GM23338 (cell line): ENCODE data around the gene WBP2NL. TPM values are rescaled to one million over a fixed set of nuclear protein-coding genes. Genes with fewer than 3 reads are reported as not detected.
A peak's percentile ranks its signal among the peaks of the same experiment; 100 is the strongest.
"Not testable (repeated sequence)": the region's sequence is repeated elsewhere in the genome, so short reads cannot be mapped to it uniquely, and the experiment has no call there.

Experiments used
- ATAC-seq: fragments of 200-7000 bp; cut with Tn5 transposase; 3 replicates; pipeline ENCODE4 v1.9.1; 2020
- DNase-seq: peaks from one replicate; pipeline ENCODE4 v3.0.0-alpha.2; 2015; ENCODE audit warnings: low spot score
- H2AFZ ChIP-seq: fragments of 200-600 bp; sonication (generic); 2 replicates; pipeline ENCODE4 v1.8.0; 2016; ENCODE audit warnings: antibody characterized with exemption, mild to moderate bottlenecking, moderate library complexity
- H3F3A ChIP-seq: fragments of 200-600 bp; sonication (generic); replicated peaks from 2 replicates; pipeline ENCODE4 v1.8.0; 2017; ENCODE audit warnings: antibody characterized with exemption, mixed run types, low read depth
- H3K27ac ChIP-seq: fragments of 200-600 bp; sonication (generic); 2 replicates; pipeline ENCODE4 v1.6.1; 2016; ENCODE audit warnings: low read depth
- H3K27me3 ChIP-seq: fragments of 200-600 bp; sonication (generic); 2 replicates; pipeline ENCODE4 v1.8.0; 2016; ENCODE audit warnings: mild to moderate bottlenecking, mixed run types, moderate library complexity; ENCODE audit not compliant: insufficient read depth
- H3K36me3 ChIP-seq: fragments of 200-600 bp; sonication (generic); 2 replicates; pipeline ENCODE4 v1.8.0; 2016; ENCODE audit warnings: mild to moderate bottlenecking; ENCODE audit not compliant: insufficient read depth
- H3K4me1 ChIP-seq: fragments of 200-600 bp; sonication (generic); 2 replicates; pipeline ENCODE4 v1.8.0; 2016; ENCODE audit warnings: mild to moderate bottlenecking, moderate library complexity; ENCODE audit not compliant: insufficient read depth
- H3K4me2 ChIP-seq: fragments of 200-600 bp; sonication (generic); 2 replicates; pipeline ENCODE4 v1.7.1; 2017; ENCODE audit warnings: mixed run types
- H3K4me3 ChIP-seq: fragments of 200-600 bp; sonication (generic); 2 replicates; pipeline ENCODE4 v1.6.1; 2016; ENCODE audit warnings: mixed run types
- H3K79me2 ChIP-seq: fragments of 200-600 bp; sonication (generic); replicated peaks from 2 replicates; pipeline ENCODE4 v1.8.0; 2017; ENCODE audit warnings: mild to moderate bottlenecking; ENCODE audit not compliant: insufficient read depth
- H3K9me2 ChIP-seq: fragments of 200-600 bp; sonication (generic); 2 replicates; pipeline ENCODE4 v1.8.0; 2017; ENCODE audit not compliant: insufficient read depth
- H4K20me1 ChIP-seq: fragments of 200-600 bp; sonication (generic); replicated peaks from 2 replicates; pipeline ENCODE4 v1.8.0; 2017; ENCODE audit warnings: mild to moderate bottlenecking; ENCODE audit not compliant: insufficient read depth
- H3K27ac Mint-ChIP-seq: 2 replicates; pipeline ENCODE4 v1.8.0; 2020; ENCODE audit warnings: inconsistent platforms, mild to moderate bottlenecking, moderate library complexity, mixed read lengths
- H3K27me3 Mint-ChIP-seq: 3 replicates; pipeline ENCODE4 v1.8.0; 2022; ENCODE audit warnings: low read depth, mild to moderate bottlenecking, moderate library complexity, mixed read lengths, inconsistent platforms; ENCODE audit not compliant: insufficient read depth, poor library complexity
- H3K36me3 Mint-ChIP-seq: 3 replicates; pipeline ENCODE4 v1.8.0; 2021; ENCODE audit warnings: low read depth, mild to moderate bottlenecking, inconsistent platforms, moderate library complexity, mixed read lengths
- H3K4me1 Mint-ChIP-seq: 3 replicates; pipeline ENCODE4 v1.8.0; 2020; ENCODE audit warnings: mild to moderate bottlenecking, inconsistent platforms, mixed read lengths
- H3K4me3 Mint-ChIP-seq: 3 replicates; pipeline ENCODE4 v1.8.0; 2021; ENCODE audit warnings: moderate library complexity, mild to moderate bottlenecking, inconsistent platforms, mixed read lengths
- H3K9me3 Mint-ChIP-seq: 3 replicates; pipeline ENCODE4 v1.8.0; 2020; ENCODE audit warnings: moderate library complexity, mild to moderate bottlenecking, inconsistent platforms, mixed read lengths
- CTCF ChIP-seq, 2 experiments: fragments of 200-600 bp in 1 of 2; sonication (generic) in 1 of 2; conservative IDR thresholded peaks; 2 replicates each; pipeline versions ENCODE4 v1.5.1 to v1.6.1; 2016 to 2017; ENCODE audit warnings: antibody characterized with exemption in 2 of 2, low read depth in 2 of 2, mild to moderate bottlenecking in 2 of 2, moderate library complexity in 1 of 2
- POLR2AphosphoS5 ChIP-seq: IDR thresholded peaks from 2 replicates; pipeline ENCODE4 v1.6.1; 2016; ENCODE audit warnings: antibody characterized with exemption, low read depth
- ZNF331 ChIP-seq: fragments of 250-450 bp; sonication (Bioruptor Pico); IDR thresholded peaks from 2 replicates; pipeline ENCODE4 v1.5.0; 2020; ENCODE audit warnings: low read depth, mild to moderate bottlenecking, moderate library complexity
- polyA plus RNA-seq: library from polyadenylated mRNA; unstranded; fragments of >200 nt; fragmentation: Nextera tagmentation; extraction: Ambion mirVana; gene quantifications from 2 replicates; pipeline ENCODE4 v1.2.1, GENCODE V29; 2016
- total RNA-seq: library from RNA; depleted of rRNA; stranded (reverse); fragments of >200 nt; shearing (Covaris generic); gene quantifications from 2 replicates; pipeline ENCODE4 v1.2.3, GENCODE V29; 2014
- TF ChIP-seq, protein P1 (sequence below): IDR thresholded peaks from one replicate; pipeline ENCODE4 v1.6.1; 2018; ENCODE audit warnings: antibody characterized with exemption; ENCODE audit not compliant: unreplicated experiment

Gene WBP2NL
- total and polyA plus RNA-seq, 2 experiments from 2014 or later, result 0.14 TPM; not detected in 1

GRCh38 chr22:42070517-42071422 lies 72.2 kb downstream of the WBP2NL start, which contains the start of gene NAGA:
TSS of gene NAGA (minus strand) at chr22:42070812. CDS start at chr22:42070297, 515 bp downstream.
- peaks cover 11% of the 10 kb centered on the region for H3K27me3 ChIP-seq
- H3K4me3 ChIP-seq, result peak within 1 kb of the TSS; percentile 82
- H3K36me3 ChIP-seq, result no peaks in the 10 kb centered on the region
- Mint-ChIP-seq H3K4me3 (peak within 1 kb of the TSS; percentile 82), H3K4me1 (peaks cover 29% of the 10 kb centered on the region), H3K27ac (peak within 1 kb of the TSS; percentile 91), H3K36me3 (peaks cover 22% of the 10 kb centered on the region), H3K9me3 (peaks cover under 1% of the 10 kb centered on the region; the same call in 2 of the 3 replicates), H3K27me3 (peaks cover 25% of the 10 kb centered on the region)
- no peaks in the 10 kb centered on the region for H4K20me1 ChIP-seq
- H3K4me2 ChIP-seq, result peak within 1 kb of the TSS; percentile 96
- H3K79me2 ChIP-seq, result no peaks in the 10 kb centered on the region; the same call in 1 of the 2 replicates
- peak within 1 kb of the TSS; percentile 95 for H2AFZ ChIP-seq
- H3F3A ChIP-seq, result peaks cover 14% of the 10 kb centered on the region
- peak; percentile 99 for DNase-seq
- 0 out of 2 replicates have a peak within 1 kb of the TSS, but pooled peaks have one; percentile 63 for H3K27ac ChIP-seq
- H3K9me2 ChIP-seq, result no peaks in the 10 kb centered on the region
- peak; percentile 89 for ATAC-seq
- H3K4me1 ChIP-seq, result peaks cover 38% of the 10 kb centered on the region
- TF ChIP-seq POLR2AphosphoS5 (peak; percentile 94), ZNF331 (CRISPR knock-in tag) (no peak)

GRCh38 chr22:42071508-42071907 lies 72.9 kb downstream of the WBP2NL start:
- H4K20me1 ChIP-seq, ATAC-seq, H2AFZ ChIP-seq, DNase-seq, H3K79me2 ChIP-seq, H3K27ac Mint-ChIP-seq, H3K9me3 Mint-ChIP-seq, H3K9me2 ChIP-seq, H3K36me3 ChIP-seq, H3K27ac ChIP-seq: not testable (repeated sequence)
- Histone ChIP-seq H3K27me3 (peaks cover 11% of the 10 kb centered on the region), H3K4me3 (peak overlapping the region; percentile 82), H3K4me2 (peak overlapping the region; percentile 96), H3K4me1 (peaks cover 37% of the 10 kb centered on the region), H3F3A (peaks cover 14% of the 10 kb centered on the region)
- peak overlapping the region; percentile 82 for H3K4me3 Mint-ChIP-seq
- H3K4me1 Mint-ChIP-seq, result peaks cover 25% of the 10 kb centered on the region
- H3K27me3 Mint-ChIP-seq, result peaks cover 23% of the 10 kb centered on the region
- peaks cover 16% of the 10 kb centered on the region for H3K36me3 Mint-ChIP-seq

DNA sequence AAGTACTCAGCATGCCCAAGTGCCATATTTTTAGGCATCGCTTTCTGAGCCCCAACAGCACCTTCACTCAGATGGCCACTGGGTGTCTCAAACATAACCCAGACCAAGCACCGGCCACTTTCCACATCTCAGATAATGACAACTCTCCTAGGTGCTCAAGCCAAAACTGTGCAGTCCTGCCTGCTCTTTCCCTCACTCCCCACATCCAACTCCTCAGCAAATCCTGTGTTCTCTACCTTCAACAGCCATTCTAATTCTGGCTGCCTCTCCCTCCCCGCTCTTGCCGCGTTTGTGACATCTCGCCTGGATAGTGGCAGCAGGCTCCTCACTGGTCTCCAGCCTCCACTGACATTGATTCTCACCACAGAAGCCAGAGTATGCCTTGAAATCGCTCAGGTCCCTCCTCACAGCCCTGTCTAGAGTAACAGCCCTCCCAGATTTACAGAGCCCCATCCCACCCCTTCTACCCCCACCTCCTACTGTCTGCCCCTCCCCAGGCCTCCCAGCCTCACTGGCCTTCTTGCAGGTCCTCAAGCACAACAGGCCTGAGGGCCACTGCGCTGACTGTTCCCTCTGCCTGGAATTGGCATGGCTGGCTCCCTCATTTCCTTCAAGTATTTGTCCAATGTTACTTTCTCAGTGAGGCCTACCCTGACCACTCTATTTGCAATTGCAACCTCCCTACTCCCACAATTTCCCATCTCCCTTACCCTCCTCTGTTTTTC lies 74.2 kb downstream of the WBP2NL start:
- Mint-ChIP-seq H3K9me3 (no peaks in the 10 kb centered on the region; the same call in 2 of the 3 replicates), H3K27me3 (peaks cover 23% of the 10 kb centered on the region), H3K36me3 (peaks cover 8% of the 10 kb centered on the region; the same call in 2 of the 3 replicates), H3K4me3 (peak overlapping the region; percentile 64; the same call in 2 of the 3 replicates), H3K4me1 (peaks cover 25% of the 10 kb centered on the region), H3K27ac (no peak overlapping the region)
- no peak for ATAC-seq
- TF ChIP-seq, protein P1, sequence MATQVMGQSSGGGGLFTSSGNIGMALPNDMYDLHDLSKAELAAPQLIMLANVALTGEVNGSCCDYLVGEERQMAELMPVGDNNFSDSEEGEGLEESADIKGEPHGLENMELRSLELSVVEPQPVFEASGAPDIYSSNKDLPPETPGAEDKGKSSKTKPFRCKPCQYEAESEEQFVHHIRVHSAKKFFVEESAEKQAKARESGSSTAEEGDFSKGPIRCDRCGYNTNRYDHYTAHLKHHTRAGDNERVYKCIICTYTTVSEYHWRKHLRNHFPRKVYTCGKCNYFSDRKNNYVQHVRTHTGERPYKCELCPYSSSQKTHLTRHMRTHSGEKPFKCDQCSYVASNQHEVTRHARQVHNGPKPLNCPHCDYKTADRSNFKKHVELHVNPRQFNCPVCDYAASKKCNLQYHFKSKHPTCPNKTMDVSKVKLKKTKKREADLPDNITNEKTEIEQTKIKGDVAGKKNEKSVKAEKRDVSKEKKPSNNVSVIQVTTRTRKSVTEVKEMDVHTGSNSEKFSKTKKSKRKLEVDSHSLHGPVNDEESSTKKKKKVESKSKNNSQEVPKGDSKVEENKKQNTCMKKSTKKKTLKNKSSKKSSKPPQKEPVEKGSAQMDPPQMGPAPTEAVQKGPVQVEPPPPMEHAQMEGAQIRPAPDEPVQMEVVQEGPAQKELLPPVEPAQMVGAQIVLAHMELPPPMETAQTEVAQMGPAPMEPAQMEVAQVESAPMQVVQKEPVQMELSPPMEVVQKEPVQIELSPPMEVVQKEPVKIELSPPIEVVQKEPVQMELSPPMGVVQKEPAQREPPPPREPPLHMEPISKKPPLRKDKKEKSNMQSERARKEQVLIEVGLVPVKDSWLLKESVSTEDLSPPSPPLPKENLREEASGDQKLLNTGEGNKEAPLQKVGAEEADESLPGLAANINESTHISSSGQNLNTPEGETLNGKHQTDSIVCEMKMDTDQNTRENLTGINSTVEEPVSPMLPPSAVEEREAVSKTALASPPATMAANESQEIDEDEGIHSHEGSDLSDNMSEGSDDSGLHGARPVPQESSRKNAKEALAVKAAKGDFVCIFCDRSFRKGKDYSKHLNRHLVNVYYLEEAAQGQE, result no peak
- peak; percentile 10 to 16; a peak in 2 of 4 replicates for TF ChIP-seq CTCF (conservative IDR thresholded peaks at IDR 0.05; ENCODE audit: low read depth in 2 of 2)
- peaks cover 11% of the 10 kb centered on the region for H3K27me3 ChIP-seq
- H4K20me1 ChIP-seq, result no peaks in the 10 kb centered on the region
- H3K4me3 ChIP-seq, result no peak overlapping the region
- no peaks in the 10 kb centered on the region for H3K36me3 ChIP-seq
- H3K4me2 ChIP-seq, result no peak overlapping the region
- peaks cover 37% of the 10 kb centered on the region for H3K4me1 ChIP-seq
- no peaks in the 10 kb centered on the region; the same call in 1 of the 2 replicates for H3K79me2 ChIP-seq
- H3F3A ChIP-seq, result peaks cover 14% of the 10 kb centered on the region
- H3K27ac ChIP-seq, result no peak overlapping the region
- H2AFZ ChIP-seq, result peak overlapping the region; percentile 80; the same call in 1 of the 2 replicates
- DNase-seq, result no peak
- no peaks in the 10 kb centered on the region for H3K9me2 ChIP-seq
